CD1c-positive myeloid dendritic cell (primary cell): ENCODE results near the gene GMPR.

Experiments used
- DNase-seq: peaks from one replicate; pipeline ENCODE4 v3.0.0-alpha.2; 2016; ENCODE audit errors: extremely low spot score

GMPR gene

GRCh38 chr6:16327777-16328325 lies 89.5 kb downstream of the GMPR start:
- DNase-seq: no peak

GRCh38 chr6:16329233-16329632 lies 90.8 kb downstream of the GMPR start:
- DNase-seq: no peak

GRCh38 chr6:16331384-16332174 lies 93.2 kb downstream of the GMPR start:
- DNase-seq: peak; percentile 77

GRCh38 chr6:16332175-16332542 lies 93.8 kb downstream of the GMPR start:
- peak; percentile 84 for DNase-seq

GRCh38 chr6:16333580-16333979 lies 95.2 kb downstream of the GMPR start:
- DNase-seq: no peak

- peak; percentile 61 for DNase-seq
Measured at GRCh38 chr6:16334671-16335070, 96.3 kb downstream of the GMPR start.

- DNase-seq: no peak
Measured at GRCh38 chr6:16335176-16335575, 96.8 kb downstream of the GMPR start.

- DNase-seq: no peak
Measured at GRCh38 chr6:16336056-16336818, 97.8 kb downstream of the GMPR start.

- DNase-seq: no peak
Measured at GRCh38 chr6:16336911-16337294, 98.5 kb downstream of the GMPR start.

GRCh38 chr6:16337295-16337975 lies 99.0 kb downstream of the GMPR start:
- DNase-seq: no peak

GRCh38 chr6:16338577-16339264 lies 100.3 kb downstream of the GMPR start:
- DNase-seq: no peak

- DNase-seq: no peak
Measured at GRCh38 chr6:16339265-16339587, 100.8 kb downstream of the GMPR start.

GRCh38 chr6:16343593-16343992 lies 105.2 kb downstream of the GMPR start:
- no peak for DNase-seq

GRCh38 chr6:16344756-16345155 lies 106.4 kb downstream of the GMPR start:
- no peak for DNase-seq
